Activated T-cell treated with anti-CD3 and anti-CD28 coated beads for 4 hours (primary cell): ENCODE data around the gene ADAMTS15.

Source experiments
- DNase-seq: peaks from one replicate; pipeline ENCODE4 v3.0.0-alpha.2; 2020

Gene ADAMTS15, protein sequence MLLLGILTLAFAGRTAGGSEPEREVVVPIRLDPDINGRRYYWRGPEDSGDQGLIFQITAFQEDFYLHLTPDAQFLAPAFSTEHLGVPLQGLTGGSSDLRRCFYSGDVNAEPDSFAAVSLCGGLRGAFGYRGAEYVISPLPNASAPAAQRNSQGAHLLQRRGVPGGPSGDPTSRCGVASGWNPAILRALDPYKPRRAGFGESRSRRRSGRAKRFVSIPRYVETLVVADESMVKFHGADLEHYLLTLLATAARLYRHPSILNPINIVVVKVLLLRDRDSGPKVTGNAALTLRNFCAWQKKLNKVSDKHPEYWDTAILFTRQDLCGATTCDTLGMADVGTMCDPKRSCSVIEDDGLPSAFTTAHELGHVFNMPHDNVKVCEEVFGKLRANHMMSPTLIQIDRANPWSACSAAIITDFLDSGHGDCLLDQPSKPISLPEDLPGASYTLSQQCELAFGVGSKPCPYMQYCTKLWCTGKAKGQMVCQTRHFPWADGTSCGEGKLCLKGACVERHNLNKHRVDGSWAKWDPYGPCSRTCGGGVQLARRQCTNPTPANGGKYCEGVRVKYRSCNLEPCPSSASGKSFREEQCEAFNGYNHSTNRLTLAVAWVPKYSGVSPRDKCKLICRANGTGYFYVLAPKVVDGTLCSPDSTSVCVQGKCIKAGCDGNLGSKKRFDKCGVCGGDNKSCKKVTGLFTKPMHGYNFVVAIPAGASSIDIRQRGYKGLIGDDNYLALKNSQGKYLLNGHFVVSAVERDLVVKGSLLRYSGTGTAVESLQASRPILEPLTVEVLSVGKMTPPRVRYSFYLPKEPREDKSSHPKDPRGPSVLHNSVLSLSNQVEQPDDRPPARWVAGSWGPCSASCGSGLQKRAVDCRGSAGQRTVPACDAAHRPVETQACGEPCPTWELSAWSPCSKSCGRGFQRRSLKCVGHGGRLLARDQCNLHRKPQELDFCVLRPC

DNA sequence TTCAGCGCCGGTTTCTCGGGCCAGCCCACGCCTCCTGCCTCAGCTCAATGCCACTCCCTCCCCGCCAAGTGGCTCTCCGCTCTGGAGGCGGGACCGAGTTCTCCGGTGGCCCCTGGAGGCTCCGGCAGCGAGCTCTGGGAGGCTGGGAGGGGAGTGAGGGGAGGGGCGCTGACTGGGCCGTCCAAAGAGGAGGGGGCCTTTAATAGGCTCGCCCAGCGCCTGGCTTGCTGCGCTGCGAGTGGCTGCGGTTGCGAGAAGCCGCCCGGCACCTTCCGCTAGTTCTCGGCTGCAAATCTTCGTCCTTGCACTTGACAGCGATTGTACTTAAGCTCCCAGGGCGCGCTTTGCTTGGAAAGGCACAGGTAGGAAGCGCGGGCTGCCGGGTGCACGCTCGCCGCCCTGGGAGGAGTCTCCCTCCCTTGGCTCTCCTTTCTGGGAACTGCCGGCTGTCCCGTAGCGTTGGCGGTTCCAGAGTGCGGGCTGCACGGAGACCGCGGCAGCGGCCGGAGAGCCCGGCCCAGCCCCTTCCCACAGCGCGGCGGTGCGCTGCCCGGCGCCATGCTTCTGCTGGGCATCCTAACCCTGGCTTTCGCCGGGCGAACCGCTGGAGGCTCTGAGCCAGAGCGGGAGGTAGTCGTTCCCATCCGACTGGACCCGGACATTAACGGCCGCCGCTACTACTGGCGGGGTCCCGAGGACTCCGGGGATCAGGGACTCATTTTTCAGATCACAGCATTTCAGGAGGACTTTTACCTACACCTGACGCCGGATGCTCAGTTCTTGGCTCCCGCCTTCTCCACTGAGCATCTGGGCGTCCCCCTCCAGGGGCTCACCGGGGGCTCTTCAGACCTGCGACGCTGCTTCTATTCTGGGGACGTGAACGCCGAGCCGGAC is at the start of gene ADAMTS15:
TSS of gene ADAMTS15 (plus strand) at position 230 of the 894 bp plus-strand sequence. CDS start at position 559, 329 bp downstream.
- DNase-seq = no peak

DNA sequence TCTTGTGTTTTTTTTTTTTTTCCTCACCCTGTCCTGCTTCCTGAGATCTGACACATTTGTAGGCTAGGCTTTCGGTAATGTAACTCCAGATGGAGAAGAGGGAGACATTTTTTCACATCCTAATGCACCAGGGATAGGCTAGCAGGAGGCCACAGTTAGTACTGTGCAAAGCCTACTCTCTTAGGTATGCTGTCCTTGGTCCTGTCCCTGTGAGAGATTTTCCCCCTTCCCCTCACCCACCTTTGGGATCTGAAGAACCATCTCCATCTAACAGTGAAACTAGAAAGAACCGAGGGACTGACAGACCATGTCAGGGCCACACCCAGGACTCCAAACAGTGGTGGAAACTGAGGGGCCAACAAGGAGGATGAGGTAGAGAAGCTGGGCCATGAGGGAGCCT is 49.2 kb upstream of the ADAMTS15 start:
- DNase-seq = no peak

DNA sequence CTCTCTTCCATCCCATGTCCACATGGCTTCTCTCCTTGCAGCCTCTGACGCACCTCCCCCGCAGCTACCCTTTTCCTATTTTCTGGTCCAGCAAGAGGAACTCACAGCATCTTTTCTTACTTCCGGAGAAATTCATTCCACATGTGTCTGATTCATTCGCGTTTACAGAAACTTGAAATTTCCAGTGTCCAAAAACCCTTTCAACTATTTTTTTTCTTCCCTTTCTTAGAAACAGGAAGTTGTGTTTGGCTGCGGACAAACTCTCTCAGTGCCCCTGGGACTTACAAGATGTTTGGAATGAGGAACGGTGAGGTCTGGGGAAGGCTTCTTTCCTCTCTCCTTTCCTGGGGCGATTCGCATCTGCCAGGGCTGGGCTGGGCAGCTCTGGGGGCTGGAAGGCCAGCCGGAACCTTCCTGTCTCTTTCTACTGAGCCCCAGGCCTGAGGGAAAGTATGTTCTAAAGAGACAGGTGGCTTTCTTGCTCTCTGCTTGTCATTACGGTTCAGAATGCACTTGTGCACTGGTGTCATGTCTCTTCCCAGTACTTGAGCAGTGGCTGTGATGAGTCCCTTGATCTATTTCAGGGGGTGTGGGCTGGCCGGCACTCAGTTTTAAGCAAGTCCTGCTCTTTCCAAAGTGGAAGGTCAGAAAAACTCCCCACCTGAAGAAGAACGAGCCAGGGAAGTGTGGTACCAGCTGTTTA is 47.5 kb upstream of the ADAMTS15 start:
- DNase-seq = no peak

DNA sequence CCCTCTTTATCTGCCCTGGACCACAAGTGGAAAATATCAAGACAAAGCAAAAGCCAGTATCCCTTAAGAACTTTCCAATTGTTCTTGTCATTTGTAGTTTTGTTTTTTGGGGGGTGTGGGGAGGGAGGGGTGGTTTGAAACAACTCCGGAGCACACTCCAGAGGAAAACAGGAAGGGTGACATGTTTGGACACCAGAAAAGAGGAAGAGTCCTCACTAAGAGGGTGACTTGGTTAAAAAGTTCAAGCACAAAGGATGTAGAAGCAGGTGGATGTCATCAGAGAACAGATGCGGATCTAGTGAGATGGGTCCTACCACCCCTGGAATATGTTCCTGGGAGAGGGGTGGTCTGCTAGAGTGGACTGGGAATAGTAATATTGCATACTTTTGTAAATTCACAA is 45.9 kb upstream of the ADAMTS15 start:
- no peak for DNase-seq

DNA sequence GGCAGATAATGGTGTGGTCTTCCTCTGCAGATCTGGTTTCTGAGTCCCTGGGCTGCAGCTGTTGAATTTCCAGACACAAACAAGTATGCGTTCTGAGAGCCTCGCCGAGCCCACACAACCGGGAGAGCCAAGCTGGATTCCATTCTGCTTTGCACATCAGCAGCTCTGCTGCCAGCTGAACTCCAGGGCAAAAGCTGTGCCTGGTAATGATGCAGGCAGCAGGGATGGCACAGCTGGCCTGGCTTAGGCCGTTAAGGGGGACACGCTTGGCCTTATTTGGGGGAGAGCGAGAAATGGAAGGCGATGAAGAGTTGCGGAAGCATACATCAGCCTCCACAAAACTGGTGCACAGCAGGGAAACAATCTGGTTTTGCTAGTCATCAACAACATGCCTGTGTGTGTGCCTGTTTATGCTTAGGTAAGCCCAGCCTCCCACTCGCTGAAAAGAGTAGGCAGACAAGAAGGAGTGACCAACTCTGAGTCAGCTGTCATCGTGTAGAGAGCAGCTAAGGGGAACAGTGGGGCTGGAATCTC is 45.1 kb upstream of the ADAMTS15 start:
- DNase-seq = no peak

DNA sequence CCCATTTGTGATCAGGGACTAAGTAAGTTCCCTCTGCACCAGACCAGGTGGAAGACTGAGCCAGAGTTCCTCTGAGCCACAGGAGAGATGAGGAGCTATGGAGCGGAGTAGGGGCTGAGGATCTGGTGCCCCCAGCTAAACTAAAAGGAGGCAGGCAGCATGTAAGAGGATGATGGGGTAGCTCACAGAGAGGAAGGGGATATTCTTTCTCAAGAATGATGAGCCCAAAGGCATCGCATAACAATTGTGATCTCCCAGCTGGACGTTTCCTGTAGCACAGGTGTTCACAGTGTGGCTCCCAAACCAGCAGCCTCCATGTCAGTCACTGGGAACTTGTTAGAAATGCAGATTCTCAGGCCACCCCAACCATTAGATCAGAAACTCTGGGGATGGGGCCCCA is 44.5 kb upstream of the ADAMTS15 start:
- DNase-seq = no peak

DNA sequence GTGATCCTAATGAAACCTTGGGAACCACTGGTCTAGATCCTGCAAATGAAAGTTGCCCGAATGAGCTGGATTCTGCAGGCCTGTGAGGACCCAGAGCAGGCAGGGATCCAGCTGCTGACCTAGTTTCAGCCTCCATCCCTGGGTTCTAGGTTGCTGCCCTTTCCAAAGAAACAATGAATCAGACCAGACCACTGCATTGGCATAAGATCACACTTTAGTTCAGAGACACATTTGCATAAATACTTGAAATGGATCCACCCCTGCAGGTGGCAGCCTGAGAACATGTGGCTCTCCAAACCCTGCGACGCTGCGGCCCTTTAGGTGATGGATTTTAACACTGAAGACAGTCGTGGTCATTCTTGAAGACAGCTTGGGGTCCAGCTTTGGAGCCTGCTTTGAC is 43.7 kb upstream of the ADAMTS15 start:
- no peak for DNase-seq

DNA sequence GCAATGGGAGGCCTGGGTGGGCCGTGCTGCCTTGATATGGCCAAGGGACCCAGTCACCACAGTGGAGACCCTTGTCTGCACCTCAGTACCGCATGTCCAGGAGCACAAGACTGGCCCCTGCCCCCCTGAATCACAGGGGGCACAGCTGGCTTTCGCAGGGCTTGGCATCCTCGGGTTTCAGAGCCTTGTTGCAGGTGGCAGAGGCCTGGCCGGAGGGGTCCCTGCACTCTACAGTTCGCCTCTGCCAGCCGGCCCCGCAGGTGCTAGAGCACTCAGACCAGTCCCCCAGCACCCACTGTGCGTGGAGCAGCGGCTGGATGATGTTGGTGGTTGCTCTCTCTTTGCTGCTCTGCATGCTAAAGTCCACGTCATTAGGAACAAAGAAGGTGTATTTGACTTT is 43.0 kb upstream of the ADAMTS15 start:
- no peak for DNase-seq

DNA sequence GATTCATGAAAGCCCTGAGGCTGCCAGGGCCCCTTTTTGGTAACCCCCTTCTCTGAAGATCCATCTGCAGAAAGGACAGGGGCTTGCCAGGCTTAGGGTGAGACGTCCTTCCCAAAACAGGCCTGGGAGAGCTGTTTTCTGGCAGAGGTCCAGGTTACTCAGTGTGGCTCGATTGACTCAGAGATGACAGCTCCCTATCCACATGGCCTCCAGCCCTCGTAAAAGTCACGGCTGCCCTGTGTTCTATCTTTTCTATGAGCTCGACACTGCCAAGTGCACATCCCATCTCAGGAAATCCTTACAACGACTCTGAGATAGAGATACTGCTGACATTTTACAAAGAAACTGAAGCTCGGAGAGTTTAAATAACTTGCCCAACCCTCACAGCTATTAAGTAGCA is 40.5 kb upstream of the ADAMTS15 start:
- DNase-seq = no peak

DNA sequence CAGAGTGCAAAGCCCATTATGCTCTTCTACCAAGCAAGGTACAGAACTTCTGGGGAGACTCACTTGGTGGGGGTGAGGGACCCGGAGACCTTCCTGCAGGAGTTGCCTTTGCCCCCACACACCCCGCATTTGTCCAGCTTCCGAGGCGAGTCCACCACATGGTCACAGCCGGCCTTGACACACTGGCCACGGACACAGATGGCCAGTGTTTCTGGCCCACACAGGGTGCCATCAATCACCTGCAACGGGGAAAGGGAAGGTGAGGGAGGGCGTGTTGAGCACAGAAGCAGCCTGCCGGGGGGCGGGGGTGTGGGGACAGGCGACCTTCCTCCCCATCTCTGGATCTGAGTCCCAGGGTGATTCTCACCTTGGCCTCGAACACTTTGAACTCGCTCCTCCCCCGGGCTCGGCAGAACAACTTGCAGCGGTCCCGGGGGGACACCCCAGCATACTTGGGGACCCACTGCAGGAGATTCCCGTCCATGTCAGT is 40.0 kb upstream of the ADAMTS15 start:
- DNase-seq = no peak

DNA sequence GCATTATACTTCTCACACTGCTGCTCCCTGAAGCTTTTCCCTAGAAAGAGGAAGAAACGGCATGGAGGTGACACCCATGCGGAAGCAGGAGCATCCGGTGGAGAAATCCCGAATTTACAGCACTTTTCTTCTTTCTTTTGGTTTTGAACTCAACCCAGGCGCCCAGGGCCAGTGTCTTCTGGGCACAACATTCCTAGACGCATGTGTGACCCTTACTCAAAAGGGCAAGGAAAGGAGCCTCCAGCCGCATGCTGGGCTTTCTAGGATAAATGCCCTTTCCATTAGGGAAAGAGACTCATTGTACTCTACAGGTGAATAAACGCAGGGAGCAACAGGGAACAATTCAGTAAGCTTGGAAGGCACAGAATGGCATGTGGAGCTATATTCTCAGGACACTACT is 39.5 kb upstream of the ADAMTS15 start:
- no peak for DNase-seq

DNA sequence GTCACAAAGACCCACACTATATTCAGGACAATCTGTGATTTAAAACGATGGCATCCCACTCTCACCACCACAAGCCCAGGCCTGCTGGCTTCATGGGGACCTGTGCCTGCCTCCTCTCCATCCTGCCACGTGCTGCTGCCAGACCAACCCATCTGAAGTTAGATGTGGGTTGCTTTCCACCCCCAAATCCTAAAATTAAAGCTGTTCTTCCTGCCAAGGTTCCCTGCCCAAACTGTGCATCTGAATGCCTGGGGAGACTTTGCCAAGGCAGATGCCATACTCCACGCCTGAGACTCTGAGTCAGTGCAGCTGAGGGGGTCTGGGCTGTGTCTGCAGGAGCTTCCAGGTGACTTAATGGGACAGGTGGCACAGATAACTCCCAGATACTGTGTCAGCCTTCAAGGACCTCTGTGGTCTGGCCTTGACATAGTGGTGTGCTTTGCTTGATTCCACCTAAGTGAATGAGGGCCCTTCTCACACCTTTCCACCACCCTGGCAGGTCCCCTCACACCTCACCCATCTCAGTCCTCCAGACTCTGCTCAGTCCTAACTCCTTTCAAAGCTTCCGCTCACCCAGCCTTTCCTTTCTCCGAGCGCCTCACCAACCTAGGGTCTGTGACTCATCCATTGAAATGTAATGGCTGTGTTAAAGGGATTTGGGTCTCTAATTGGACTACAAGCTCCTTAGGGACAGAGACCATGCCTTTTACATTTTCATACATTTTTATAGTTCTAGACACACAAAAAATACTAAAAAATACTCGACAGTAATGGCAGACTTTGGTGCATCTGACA is 38.7 kb upstream of the ADAMTS15 start:
- DNase-seq = no peak

DNA sequence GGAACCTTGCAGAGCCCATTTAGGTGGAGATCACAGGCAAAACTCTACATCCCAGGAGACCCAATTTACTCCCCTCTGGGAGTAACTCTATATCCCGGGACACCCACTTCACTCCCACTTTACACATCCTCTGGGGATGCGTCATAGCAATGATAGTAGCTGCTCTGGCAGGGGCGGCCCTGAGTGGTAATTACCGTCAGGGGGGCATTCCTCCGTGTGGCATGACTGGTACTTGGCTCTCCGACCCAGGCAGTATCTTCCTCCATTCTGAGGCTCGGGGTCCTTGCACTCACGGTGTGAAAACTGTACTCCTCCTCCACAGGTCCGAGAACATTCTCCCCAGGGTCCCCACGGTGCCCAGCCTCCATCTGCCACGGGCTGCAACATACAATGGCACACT is 37.2 kb upstream of the ADAMTS15 start:
- DNase-seq = no peak

DNA sequence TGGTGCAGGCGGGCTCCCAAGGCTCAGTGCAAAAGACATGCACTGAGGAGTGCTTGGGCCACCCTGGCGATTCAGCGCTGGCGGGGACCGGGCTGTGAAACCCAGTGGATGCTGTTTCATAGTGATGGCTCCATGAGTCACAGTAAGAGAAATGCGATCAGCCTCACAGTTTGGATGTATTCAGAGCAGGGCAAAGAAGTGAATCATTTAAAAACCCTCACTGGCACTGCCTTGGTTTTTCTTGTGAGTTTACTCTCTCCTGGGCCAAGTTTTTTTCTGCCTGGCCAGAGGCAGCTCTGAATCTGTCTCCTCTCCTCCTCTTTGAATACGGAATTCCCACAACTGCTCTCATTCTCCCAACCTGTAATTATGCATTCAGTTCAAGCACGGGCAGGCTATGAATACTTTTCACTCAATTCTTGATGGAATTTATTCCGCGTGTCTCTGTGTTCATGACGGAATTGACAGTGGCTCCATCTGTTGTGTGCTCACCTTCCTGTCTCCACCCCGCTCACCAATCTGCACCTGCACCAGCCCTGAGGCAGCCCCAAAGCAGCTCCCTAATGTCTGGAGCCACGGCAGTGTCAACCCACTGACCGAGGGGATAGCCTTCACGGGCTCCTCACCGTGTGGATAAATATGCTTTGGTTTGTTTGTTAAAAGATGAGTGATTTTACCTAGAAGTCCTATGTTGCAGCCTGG is 34.9 kb upstream of the ADAMTS15 start:
- no peak for DNase-seq

DNA sequence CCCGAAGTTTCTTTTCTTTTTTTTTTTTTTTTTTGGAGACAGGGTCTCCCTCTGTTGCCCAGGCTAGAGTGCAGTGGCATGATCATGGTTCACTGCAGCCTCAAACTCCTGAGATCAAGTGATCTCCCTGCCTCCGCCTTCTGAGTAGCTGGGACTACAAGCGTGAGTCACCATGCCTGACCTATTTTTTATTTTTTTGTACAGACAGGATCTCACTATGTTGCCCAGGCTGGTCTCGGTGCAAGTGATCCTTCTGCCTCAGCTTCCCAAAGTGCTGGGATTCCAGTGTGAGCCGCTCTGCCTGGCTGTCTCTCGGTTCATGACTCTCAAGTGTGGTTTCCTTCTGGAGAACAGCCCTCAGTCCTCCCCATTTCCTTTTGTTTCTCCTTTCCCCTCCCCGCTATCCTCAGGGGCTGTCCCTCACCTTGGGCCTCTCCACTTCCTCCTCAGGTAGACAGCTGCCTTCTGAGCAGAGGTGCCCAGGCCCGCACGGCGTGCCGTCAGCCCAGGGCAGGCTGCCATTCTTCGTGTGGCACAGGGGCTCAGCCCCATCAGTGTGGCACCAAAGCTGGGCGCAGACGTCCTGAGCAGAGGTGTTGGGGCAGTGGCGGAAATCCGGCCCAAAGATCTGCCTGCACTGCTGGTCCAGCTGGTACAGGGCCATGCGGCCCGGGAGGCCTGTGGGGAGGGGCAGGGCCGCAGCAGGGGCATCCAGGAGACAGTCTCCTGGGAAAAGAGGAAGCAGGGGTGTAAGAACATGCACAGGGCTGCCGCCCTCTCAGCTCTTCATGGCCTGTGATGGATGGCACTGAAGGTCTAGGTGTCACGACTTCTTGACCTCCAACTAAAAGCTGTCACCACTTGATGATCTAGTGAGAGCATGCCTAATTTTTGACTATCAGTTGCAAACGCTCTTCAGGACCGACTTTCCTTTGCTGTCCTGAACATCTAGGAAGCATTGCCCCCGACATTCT is 34.1 kb upstream of the ADAMTS15 start:
- no peak for DNase-seq

DNA sequence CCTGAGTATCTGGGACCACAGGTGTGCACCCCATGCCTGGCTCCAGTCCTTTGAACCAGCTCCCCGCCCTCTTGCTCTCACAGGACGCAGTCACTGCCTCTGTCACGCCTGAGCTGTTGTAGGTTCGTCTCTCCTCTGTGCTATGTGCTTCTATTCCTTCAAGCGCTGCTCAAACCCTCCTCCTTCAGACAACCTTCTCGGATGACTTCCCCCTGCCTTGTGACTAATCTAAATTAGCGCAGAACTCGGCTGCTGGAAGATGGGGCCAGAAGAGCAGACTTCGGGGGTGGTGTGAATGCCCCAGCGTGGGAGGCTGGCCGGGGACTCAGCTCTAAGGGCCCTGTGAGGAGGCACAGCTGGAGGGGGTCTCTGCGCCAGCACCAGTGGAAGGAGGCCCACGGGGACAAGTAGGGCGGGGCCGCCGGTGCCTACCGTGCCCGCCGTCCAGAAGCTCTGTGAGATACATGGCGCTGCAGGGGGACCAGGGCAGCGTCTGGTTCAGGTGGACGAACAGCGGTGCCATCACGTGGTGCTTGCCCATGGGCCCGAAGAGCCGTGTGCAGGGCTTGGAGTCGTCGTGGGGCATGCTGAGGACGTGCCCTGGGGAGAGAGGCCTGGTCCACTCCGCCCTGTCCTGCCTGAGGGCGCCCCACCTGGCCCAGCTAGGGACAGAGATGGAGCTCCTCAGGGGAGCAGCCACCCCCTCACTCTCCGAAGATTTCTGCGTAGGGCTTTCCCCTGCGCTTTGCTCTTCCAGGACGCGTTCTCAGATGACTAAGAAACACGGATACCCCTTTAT is 32.5 kb upstream of the ADAMTS15 start:
- no peak for DNase-seq

DNA sequence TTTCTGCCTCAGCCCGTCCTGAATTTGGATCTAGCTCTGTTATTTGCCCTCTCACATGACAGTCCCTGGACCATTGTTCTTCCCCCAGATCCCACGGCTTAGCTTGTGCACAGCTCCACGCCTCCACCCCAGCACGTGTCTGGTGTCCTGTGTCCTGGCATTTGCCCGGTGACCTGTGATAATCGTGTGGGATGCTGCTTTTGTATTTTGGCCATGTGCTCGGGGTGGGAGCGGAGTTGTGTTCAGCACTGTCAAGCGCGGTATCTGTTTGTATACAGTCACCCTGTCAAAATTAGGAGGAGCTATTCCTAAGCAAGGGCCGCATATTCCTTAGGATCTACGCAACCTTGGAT is 31.9 kb upstream of the ADAMTS15 start:
- no peak for DNase-seq

DNA sequence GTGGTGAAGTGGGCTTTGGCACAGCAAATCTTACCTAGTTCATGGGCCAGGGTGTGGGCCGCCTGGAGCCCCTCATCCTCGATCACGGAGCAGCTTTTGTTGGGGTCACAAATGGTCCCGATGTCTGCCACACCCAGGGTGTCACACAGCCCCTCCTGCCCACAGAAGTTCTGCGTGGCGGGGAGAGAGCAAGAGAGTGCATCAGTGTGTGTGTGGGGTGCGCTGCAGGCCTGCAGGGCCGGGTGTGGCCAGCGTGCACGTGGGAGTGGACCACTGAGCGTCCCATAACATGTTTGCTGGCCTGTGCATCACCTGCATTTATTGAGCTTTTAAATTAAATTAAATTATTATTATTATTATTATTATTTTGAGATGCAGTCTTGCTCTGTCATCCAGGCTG is 31.5 kb upstream of the ADAMTS15 start:
- no peak for DNase-seq
